ES-I3 (cell line): Measurements from ENCODE around the gene ENHO.

ENCODE experiments used
- H3K36me3 ChIP-seq: 2 replicates; pipeline ENCODE4 v1.6.1; 2013; ENCODE audit warnings: mild to moderate bottlenecking, low read length, control low read depth, moderate library complexity; ENCODE audit not compliant: insufficient read depth
- H3K4me1 ChIP-seq: 2 replicates; pipeline ENCODE4 v1.6.1; 2013; ENCODE audit warnings: mild to moderate bottlenecking, control low read depth, low read length; ENCODE audit not compliant: insufficient read depth
- H3K9ac ChIP-seq: 2 replicates; pipeline ENCODE4 v1.6.1; 2013; ENCODE audit warnings: low read depth, mild to moderate bottlenecking, low read length, moderate library complexity
- H3K9me3 ChIP-seq: 2 replicates; pipeline ENCODE4 v1.6.1; 2013; ENCODE audit warnings: mild to moderate bottlenecking, low read length, moderate library complexity; ENCODE audit not compliant: control insufficient read depth, insufficient read depth

ENHO gene

GRCh38 chr9:34479431-34479866, 43.3 kb downstream of the ENHO start:
- Histone ChIP-seq H3K9ac (no peak overlapping the region), H3K36me3 (no peaks in the 10 kb centered on the region), H3K4me1 (no peaks in the 10 kb centered on the region), H3K9me3 (no peaks in the 10 kb centered on the region)

GRCh38 chr9:34477541-34477940, 45.2 kb downstream of the ENHO start:
- H3K4me1 ChIP-seq = no peaks in the 10 kb centered on the region
- H3K9me3 ChIP-seq = no peaks in the 10 kb centered on the region
- H3K36me3 ChIP-seq = no peaks in the 10 kb centered on the region
- no peak overlapping the region for H3K9ac ChIP-seq

GRCh38 chr9:34475097-34475496, 47.7 kb downstream of the ENHO start:
- no peak overlapping the region for H3K9ac ChIP-seq
- no peaks in the 10 kb centered on the region for H3K36me3 ChIP-seq

More at GRCh38 chr9:34475097-34475496, 47.7 kb downstream of the ENHO start:
- Histone ChIP-seq H3K4me1 (no peaks in the 10 kb centered on the region), H3K9me3 (no peaks in the 10 kb centered on the region)
